GM23338 (cell line): ENCODE measurements around the gene ANKS1B. TPM values are rescaled to one million over a fixed set of nuclear protein-coding genes. Genes with fewer than 3 reads are reported as not detected.

Experiments
- ATAC-seq: fragments of 200-7000 bp; cut with Tn5 transposase; 3 replicates; pipeline ENCODE4 v1.9.1; 2020
- DNase-seq: peaks from one replicate; pipeline ENCODE4 v3.0.0-alpha.2; 2015; ENCODE audit warnings: low spot score
- H2AFZ ChIP-seq: fragments of 200-600 bp; sonication (generic); 2 replicates; pipeline ENCODE4 v1.8.0; 2016; ENCODE audit warnings: antibody characterized with exemption, mild to moderate bottlenecking, moderate library complexity
- H3F3A ChIP-seq: fragments of 200-600 bp; sonication (generic); replicated peaks from 2 replicates; pipeline ENCODE4 v1.8.0; 2017; ENCODE audit warnings: antibody characterized with exemption, mixed run types, low read depth
- H3K27ac ChIP-seq: fragments of 200-600 bp; sonication (generic); 2 replicates; pipeline ENCODE4 v1.6.1; 2016; ENCODE audit warnings: low read depth
- H3K27me3 ChIP-seq: fragments of 200-600 bp; sonication (generic); 2 replicates; pipeline ENCODE4 v1.8.0; 2016; ENCODE audit warnings: mild to moderate bottlenecking, mixed run types, moderate library complexity; ENCODE audit not compliant: insufficient read depth
- H3K36me3 ChIP-seq: fragments of 200-600 bp; sonication (generic); 2 replicates; pipeline ENCODE4 v1.8.0; 2016; ENCODE audit warnings: mild to moderate bottlenecking; ENCODE audit not compliant: insufficient read depth
- H3K4me1 ChIP-seq: fragments of 200-600 bp; sonication (generic); 2 replicates; pipeline ENCODE4 v1.8.0; 2016; ENCODE audit warnings: mild to moderate bottlenecking, moderate library complexity; ENCODE audit not compliant: insufficient read depth
- H3K4me2 ChIP-seq: fragments of 200-600 bp; sonication (generic); 2 replicates; pipeline ENCODE4 v1.7.1; 2017; ENCODE audit warnings: mixed run types
- H3K4me3 ChIP-seq: fragments of 200-600 bp; sonication (generic); 2 replicates; pipeline ENCODE4 v1.6.1; 2016; ENCODE audit warnings: mixed run types
- H3K79me2 ChIP-seq: fragments of 200-600 bp; sonication (generic); replicated peaks from 2 replicates; pipeline ENCODE4 v1.8.0; 2017; ENCODE audit warnings: mild to moderate bottlenecking; ENCODE audit not compliant: insufficient read depth
- H3K9me2 ChIP-seq: fragments of 200-600 bp; sonication (generic); 2 replicates; pipeline ENCODE4 v1.8.0; 2017; ENCODE audit not compliant: insufficient read depth
- H4K20me1 ChIP-seq: fragments of 200-600 bp; sonication (generic); replicated peaks from 2 replicates; pipeline ENCODE4 v1.8.0; 2017; ENCODE audit warnings: mild to moderate bottlenecking; ENCODE audit not compliant: insufficient read depth
- H3K27ac Mint-ChIP-seq: 2 replicates; pipeline ENCODE4 v1.8.0; 2020; ENCODE audit warnings: inconsistent platforms, mild to moderate bottlenecking, moderate library complexity, mixed read lengths
- H3K27me3 Mint-ChIP-seq: 3 replicates; pipeline ENCODE4 v1.8.0; 2022; ENCODE audit warnings: low read depth, mild to moderate bottlenecking, moderate library complexity, mixed read lengths, inconsistent platforms; ENCODE audit not compliant: insufficient read depth, poor library complexity
- H3K36me3 Mint-ChIP-seq: 3 replicates; pipeline ENCODE4 v1.8.0; 2021; ENCODE audit warnings: low read depth, mild to moderate bottlenecking, inconsistent platforms, moderate library complexity, mixed read lengths
- H3K4me1 Mint-ChIP-seq: 3 replicates; pipeline ENCODE4 v1.8.0; 2020; ENCODE audit warnings: mild to moderate bottlenecking, inconsistent platforms, mixed read lengths
- H3K4me3 Mint-ChIP-seq: 3 replicates; pipeline ENCODE4 v1.8.0; 2021; ENCODE audit warnings: moderate library complexity, mild to moderate bottlenecking, inconsistent platforms, mixed read lengths
- H3K9me3 Mint-ChIP-seq: 3 replicates; pipeline ENCODE4 v1.8.0; 2020; ENCODE audit warnings: moderate library complexity, mild to moderate bottlenecking, inconsistent platforms, mixed read lengths
- CREB1 ChIP-seq: fragments of 250-450 bp; sonication (Bioruptor Pico); IDR thresholded peaks from 2 replicates; pipeline ENCODE4 v1.5.0; 2020; ENCODE audit warnings: low read depth, mild to moderate bottlenecking, moderate library complexity
- EZH2 ChIP-seq: fragments of 200-600 bp; sonication (generic); IDR thresholded peaks from one replicate; pipeline ENCODE4 v1.8.0; 2017; ENCODE audit warnings: antibody characterized with exemption, mild to moderate bottlenecking, low read depth; ENCODE audit not compliant: unreplicated experiment
- EZH2phosphoT487 ChIP-seq: fragments of 200-600 bp; sonication (generic); IDR thresholded peaks from one replicate; pipeline ENCODE4 v1.8.1; 2018; ENCODE audit warnings: antibody characterized with exemption; ENCODE audit not compliant: unreplicated experiment
- JUNB ChIP-seq: IDR thresholded peaks from one replicate; pipeline ENCODE4 v1.6.1; 2016; ENCODE audit warnings: antibody characterized with exemption; ENCODE audit not compliant: unreplicated experiment
- NANOG ChIP-seq: IDR thresholded peaks from 2 replicates; pipeline ENCODE4 v1.6.1; 2016; ENCODE audit warnings: antibody characterized with exemption, borderline replicate concordance
- POLR2AphosphoS5 ChIP-seq: IDR thresholded peaks from 2 replicates; pipeline ENCODE4 v1.6.1; 2016; ENCODE audit warnings: antibody characterized with exemption, low read depth
- STAT1 ChIP-seq: IDR thresholded peaks from one replicate; pipeline ENCODE4 v1.6.1; 2016; ENCODE audit warnings: antibody characterized with exemption; ENCODE audit not compliant: unreplicated experiment
- ZNF114 ChIP-seq: fragments of 250-450 bp; sonication (Bioruptor Pico); IDR thresholded peaks from 2 replicates; pipeline ENCODE4 v1.5.0; 2020; ENCODE audit warnings: mild to moderate bottlenecking, moderate library complexity
- ZNF331 ChIP-seq: fragments of 250-450 bp; sonication (Bioruptor Pico); IDR thresholded peaks from 2 replicates; pipeline ENCODE4 v1.5.0; 2020; ENCODE audit warnings: low read depth, mild to moderate bottlenecking, moderate library complexity
- polyA plus RNA-seq: library from polyadenylated mRNA; unstranded; fragments of >200 nt; fragmentation: Nextera tagmentation; extraction: Ambion mirVana; gene quantifications from 2 replicates; pipeline ENCODE4 v1.2.1, GENCODE V29; 2016
- total RNA-seq: library from RNA; depleted of rRNA; stranded (reverse); fragments of >200 nt; shearing (Covaris generic); gene quantifications from 2 replicates; pipeline ENCODE4 v1.2.3, GENCODE V29; 2014
- TF ChIP-seq, protein P1 (sequence below): fragments of 250-450 bp; sonication (Bioruptor Pico); IDR thresholded peaks from 2 replicates; pipeline ENCODE4 v1.5.0; 2020; ENCODE audit warnings: mild to moderate bottlenecking, moderate library complexity
- TF ChIP-seq, protein P2 (sequence below): IDR thresholded peaks from one replicate; pipeline ENCODE4 v1.6.1; 2018; ENCODE audit warnings: antibody characterized with exemption; ENCODE audit not compliant: unreplicated experiment
- TF ChIP-seq, protein P3 (sequence below), 2 experiments: fragments of 200-600 bp in 1 of 2; sonication (generic) in 1 of 2; conservative IDR thresholded peaks; 2 replicates each; pipeline versions ENCODE4 v1.5.1 to v1.6.1; 2016 to 2017; ENCODE audit warnings: antibody characterized with exemption in 2 of 2, low read depth in 2 of 2, mild to moderate bottlenecking in 2 of 2, moderate library complexity in 1 of 2
- TF ChIP-seq, protein P4 (sequence below): IDR thresholded peaks from 2 replicates; pipeline ENCODE4 v1.6.1; 2016; ENCODE audit warnings: antibody characterized with exemption

The ANKS1B gene
- total and polyA plus RNA-seq, 2 experiments from 2014 or later = 4.3 to 5.8 TPM

DNA sequence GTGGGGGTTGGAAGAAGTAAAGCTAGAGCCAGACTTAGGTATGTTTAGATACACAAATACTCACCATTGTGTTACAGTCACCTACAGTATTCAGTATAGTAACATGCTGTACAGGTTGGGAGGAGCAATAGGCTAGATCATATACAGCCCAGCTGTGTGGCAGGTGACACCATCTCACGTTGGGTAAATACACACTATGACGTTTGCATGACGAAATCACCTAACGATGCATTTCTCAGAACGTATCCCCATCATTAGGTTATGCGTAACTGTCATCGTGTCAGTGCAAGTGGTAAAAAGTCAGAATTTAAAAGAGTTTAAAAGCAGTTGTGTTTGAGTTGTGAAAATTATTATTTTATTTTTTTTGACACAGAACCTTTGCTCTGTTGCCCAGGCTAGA is 1172.5 kb downstream of the ANKS1B start:
- no peak overlapping the region for H3K27ac Mint-ChIP-seq
- H3K4me3 ChIP-seq = no peak overlapping the region
- no peak overlapping the region for H2AFZ ChIP-seq
- no peak overlapping the region for H3K4me2 ChIP-seq
- no peaks in the 10 kb centered on the region for H4K20me1 ChIP-seq
- H3K27me3 Mint-ChIP-seq = peaks cover 2% of the 10 kb centered on the region
- H3K9me3 Mint-ChIP-seq = no peaks in the 10 kb centered on the region
- no peaks in the 10 kb centered on the region for H3K27me3 ChIP-seq
- H3F3A ChIP-seq = no peaks in the 10 kb centered on the region
- no peaks in the 10 kb centered on the region for H3K36me3 Mint-ChIP-seq
- ATAC-seq (no peak), DNase-seq (no peak)
- TF ChIP-seq STAT1 (no peak), CREB1 (no peak), JUNB (no peak), NANOG (no peak), EZH2 (no peak), ZNF331 (no peak), EZH2phosphoT487 (no peak), ZNF114 (CRISPR knock-in tag) (no peak), POLR2AphosphoS5 (no peak)
- TF ChIP-seq, protein P1, sequence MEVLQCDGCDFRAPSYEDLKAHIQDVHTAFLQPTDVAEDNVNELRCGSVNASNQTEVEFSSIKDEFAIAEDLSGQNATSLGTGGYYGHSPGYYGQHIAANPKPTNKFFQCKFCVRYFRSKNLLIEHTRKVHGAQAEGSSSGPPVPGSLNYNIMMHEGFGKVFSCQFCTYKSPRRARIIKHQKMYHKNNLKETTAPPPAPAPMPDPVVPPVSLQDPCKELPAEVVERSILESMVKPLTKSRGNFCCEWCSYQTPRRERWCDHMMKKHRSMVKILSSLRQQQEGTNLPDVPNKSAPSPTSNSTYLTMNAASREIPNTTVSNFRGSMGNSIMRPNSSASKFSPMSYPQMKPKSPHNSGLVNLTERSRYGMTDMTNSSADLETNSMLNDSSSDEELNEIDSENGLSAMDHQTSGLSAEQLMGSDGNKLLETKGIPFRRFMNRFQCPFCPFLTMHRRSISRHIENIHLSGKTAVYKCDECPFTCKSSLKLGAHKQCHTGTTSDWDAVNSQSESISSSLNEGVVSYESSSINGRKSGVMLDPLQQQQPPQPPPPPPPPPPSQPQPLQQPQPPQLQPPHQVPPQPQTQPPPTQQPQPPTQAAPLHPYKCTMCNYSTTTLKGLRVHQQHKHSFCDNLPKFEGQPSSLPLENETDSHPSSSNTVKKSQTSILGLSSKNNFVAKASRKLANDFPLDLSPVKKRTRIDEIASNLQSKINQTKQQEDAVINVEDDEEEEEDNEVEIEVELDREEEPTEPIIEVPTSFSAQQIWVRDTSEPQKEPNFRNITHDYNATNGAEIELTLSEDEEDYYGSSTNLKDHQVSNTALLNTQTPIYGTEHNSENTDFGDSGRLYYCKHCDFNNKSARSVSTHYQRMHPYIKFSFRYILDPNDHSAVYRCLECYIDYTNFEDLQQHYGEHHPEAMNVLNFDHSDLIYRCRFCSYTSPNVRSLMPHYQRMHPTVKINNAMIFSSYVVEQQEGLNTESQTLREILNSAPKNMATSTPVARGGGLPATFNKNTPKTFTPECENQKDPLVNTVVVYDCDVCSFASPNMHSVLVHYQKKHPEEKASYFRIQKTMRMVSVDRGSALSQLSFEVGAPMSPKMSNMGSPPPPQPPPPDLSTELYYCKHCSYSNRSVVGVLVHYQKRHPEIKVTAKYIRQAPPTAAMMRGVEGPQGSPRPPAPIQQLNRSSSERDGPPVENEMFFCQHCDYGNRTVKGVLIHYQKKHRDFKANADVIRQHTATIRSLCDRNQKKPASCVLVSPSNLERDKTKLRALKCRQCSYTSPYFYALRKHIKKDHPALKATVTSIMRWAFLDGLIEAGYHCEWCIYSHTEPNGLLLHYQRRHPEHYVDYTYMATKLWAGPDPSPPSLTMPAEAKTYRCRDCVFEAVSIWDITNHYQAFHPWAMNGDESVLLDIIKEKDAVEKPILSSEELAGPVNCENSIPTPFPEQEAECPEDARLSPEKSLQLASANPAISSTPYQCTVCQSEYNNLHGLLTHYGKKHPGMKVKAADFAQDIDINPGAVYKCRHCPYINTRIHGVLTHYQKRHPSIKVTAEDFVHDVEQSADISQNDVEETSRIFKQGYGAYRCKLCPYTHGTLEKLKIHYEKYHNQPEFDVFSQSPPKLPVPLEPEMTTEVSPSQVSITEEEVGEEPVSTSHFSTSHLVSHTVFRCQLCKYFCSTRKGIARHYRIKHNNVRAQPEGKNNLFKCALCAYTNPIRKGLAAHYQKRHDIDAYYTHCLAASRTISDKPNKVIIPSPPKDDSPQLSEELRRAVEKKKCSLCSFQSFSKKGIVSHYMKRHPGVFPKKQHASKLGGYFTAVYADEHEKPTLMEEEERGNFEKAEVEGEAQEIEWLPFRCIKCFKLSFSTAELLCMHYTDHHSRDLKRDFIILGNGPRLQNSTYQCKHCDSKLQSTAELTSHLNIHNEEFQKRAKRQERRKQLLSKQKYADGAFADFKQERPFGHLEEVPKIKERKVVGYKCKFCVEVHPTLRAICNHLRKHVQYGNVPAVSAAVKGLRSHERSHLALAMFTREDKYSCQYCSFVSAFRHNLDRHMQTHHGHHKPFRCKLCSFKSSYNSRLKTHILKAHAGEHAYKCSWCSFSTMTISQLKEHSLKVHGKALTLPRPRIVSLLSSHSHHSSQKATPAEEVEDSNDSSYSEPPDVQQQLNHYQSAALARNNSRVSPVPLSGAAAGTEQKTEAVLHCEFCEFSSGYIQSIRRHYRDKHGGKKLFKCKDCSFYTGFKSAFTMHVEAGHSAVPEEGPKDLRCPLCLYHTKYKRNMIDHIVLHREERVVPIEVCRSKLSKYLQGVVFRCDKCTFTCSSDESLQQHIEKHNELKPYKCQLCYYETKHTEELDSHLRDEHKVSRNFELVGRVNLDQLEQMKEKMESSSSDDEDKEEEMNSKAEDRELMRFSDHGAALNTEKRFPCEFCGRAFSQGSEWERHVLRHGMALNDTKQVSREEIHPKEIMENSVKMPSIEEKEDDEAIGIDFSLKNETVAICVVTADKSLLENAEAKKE (CRISPR knock-in tag) = no peak
- TF ChIP-seq, protein P2, sequence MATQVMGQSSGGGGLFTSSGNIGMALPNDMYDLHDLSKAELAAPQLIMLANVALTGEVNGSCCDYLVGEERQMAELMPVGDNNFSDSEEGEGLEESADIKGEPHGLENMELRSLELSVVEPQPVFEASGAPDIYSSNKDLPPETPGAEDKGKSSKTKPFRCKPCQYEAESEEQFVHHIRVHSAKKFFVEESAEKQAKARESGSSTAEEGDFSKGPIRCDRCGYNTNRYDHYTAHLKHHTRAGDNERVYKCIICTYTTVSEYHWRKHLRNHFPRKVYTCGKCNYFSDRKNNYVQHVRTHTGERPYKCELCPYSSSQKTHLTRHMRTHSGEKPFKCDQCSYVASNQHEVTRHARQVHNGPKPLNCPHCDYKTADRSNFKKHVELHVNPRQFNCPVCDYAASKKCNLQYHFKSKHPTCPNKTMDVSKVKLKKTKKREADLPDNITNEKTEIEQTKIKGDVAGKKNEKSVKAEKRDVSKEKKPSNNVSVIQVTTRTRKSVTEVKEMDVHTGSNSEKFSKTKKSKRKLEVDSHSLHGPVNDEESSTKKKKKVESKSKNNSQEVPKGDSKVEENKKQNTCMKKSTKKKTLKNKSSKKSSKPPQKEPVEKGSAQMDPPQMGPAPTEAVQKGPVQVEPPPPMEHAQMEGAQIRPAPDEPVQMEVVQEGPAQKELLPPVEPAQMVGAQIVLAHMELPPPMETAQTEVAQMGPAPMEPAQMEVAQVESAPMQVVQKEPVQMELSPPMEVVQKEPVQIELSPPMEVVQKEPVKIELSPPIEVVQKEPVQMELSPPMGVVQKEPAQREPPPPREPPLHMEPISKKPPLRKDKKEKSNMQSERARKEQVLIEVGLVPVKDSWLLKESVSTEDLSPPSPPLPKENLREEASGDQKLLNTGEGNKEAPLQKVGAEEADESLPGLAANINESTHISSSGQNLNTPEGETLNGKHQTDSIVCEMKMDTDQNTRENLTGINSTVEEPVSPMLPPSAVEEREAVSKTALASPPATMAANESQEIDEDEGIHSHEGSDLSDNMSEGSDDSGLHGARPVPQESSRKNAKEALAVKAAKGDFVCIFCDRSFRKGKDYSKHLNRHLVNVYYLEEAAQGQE = no peak
- TF ChIP-seq, protein P3, sequence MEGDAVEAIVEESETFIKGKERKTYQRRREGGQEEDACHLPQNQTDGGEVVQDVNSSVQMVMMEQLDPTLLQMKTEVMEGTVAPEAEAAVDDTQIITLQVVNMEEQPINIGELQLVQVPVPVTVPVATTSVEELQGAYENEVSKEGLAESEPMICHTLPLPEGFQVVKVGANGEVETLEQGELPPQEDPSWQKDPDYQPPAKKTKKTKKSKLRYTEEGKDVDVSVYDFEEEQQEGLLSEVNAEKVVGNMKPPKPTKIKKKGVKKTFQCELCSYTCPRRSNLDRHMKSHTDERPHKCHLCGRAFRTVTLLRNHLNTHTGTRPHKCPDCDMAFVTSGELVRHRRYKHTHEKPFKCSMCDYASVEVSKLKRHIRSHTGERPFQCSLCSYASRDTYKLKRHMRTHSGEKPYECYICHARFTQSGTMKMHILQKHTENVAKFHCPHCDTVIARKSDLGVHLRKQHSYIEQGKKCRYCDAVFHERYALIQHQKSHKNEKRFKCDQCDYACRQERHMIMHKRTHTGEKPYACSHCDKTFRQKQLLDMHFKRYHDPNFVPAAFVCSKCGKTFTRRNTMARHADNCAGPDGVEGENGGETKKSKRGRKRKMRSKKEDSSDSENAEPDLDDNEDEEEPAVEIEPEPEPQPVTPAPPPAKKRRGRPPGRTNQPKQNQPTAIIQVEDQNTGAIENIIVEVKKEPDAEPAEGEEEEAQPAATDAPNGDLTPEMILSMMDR (conservative IDR thresholded peaks at IDR 0.05; ENCODE audit: low read depth in 2 of 2) = no peak
- TF ChIP-seq, protein P4, sequence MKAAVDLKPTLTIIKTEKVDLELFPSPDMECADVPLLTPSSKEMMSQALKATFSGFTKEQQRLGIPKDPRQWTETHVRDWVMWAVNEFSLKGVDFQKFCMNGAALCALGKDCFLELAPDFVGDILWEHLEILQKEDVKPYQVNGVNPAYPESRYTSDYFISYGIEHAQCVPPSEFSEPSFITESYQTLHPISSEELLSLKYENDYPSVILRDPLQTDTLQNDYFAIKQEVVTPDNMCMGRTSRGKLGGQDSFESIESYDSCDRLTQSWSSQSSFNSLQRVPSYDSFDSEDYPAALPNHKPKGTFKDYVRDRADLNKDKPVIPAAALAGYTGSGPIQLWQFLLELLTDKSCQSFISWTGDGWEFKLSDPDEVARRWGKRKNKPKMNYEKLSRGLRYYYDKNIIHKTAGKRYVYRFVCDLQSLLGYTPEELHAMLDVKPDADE = no peak
- peaks cover 4% of the 10 kb centered on the region; the same call in 1 of the 2 replicates for H3K9me2 ChIP-seq
- H3K27ac ChIP-seq = no peak overlapping the region
- no peak overlapping the region for H3K4me3 Mint-ChIP-seq
- H3K36me3 ChIP-seq = no peaks in the 10 kb centered on the region
- peaks cover 9% of the 10 kb centered on the region for H3K4me1 Mint-ChIP-seq
- H3K4me1 ChIP-seq = peaks cover 1% of the 10 kb centered on the region
- H3K79me2 ChIP-seq = no peaks in the 10 kb centered on the region
